Measurements from ENCODE around the gene GPR143.
A peak's percentile ranks its signal among the peaks of the same experiment; 100 is the strongest.
"Not testable (repeated sequence)": the region's sequence is repeated elsewhere in the genome, so short reads cannot be mapped to it uniquely, and the experiment has no call there.

The GPR143 gene

DNA sequence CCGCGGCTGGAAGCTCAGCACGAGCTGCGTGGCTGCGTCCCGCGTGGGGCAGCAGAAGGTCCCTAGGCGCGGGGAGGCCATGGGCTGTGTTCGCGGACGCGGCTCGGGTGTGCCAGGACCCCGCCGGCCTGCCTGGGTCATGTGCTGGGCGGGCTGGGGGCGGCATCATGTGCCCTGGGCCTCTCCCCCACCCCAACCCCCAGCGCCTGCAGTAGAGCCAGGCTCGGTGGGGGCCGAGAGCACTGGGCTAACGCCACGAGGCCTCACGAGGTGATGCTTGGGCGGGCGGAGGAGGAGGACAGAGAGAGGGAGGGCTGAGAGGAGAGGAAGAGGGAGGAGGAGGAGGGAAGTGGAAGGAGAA is at the start of gene GPR143:
TSS of gene GPR143 (minus strand) at position 111 of the 361 bp plus-strand sequence. CDS start at position 81, 30 bp downstream.
- Histone ChIP-seq H3K9ac (ENCODE audit: low read length) (peak within 1 kb of the TSS; percentile 46), H3K36me3 (ENCODE audit: control insufficient read depth, insufficient read depth, low read length) (no peaks in the 10 kb centered on the region), H3K27me3 (ENCODE audit: control insufficient read depth, insufficient read depth, low read length) (no peaks in the 10 kb centered on the region; the same call in 1 of the 2 replicates), H3K4me3 (ENCODE audit: low read depth, low read length) (peak within 1 kb of the TSS; percentile 62), H3K27ac (ENCODE audit: low read depth, low read length) (no peak within 1 kb of the TSS), H3K9me3 (ENCODE audit: control insufficient read depth, insufficient read depth, low read depth, low read length) (no peaks in the 10 kb centered on the region), H3K4me1 (ENCODE audit: control insufficient read depth, insufficient read depth, low read length) (peaks cover 11% of the 10 kb centered on the region; the same call in 1 of the 2 replicates)

DNA sequence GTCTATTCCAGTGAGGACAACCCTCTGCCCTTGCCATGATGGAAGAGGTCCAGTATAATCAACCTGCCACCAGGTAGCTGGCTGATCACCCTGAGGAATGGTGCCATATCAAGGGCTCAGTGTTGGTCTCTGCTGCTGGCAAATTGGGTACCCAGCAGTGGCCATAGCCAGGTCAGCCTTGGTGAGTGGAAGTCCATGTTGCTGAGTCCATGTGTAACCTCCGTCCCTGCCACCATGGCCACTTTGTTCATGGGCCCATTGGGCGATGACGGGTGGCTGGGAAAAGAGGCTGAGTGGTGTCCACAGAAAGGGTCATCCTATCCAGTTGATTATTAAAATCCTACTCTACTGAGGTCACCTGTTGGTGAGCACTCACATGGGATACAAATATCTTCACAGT is 45.4 kb upstream of the GPR143 start:
- H3K4me1 ChIP-seq (ENCODE audit: control insufficient read depth, insufficient read depth, low read length): peaks cover 18% of the 10 kb centered on the region
- not testable (repeated sequence) for H3K27me3 ChIP-seq (ENCODE audit: control insufficient read depth, insufficient read depth, low read length); H3K9ac ChIP-seq (ENCODE audit: low read length); H3K9me3 ChIP-seq (ENCODE audit: control insufficient read depth, insufficient read depth, low read depth, low read length); H3K4me3 ChIP-seq (ENCODE audit: low read depth, low read length); H3K36me3 ChIP-seq (ENCODE audit: control insufficient read depth, insufficient read depth, low read length); H3K27ac ChIP-seq (ENCODE audit: low read depth, low read length)

DNA sequence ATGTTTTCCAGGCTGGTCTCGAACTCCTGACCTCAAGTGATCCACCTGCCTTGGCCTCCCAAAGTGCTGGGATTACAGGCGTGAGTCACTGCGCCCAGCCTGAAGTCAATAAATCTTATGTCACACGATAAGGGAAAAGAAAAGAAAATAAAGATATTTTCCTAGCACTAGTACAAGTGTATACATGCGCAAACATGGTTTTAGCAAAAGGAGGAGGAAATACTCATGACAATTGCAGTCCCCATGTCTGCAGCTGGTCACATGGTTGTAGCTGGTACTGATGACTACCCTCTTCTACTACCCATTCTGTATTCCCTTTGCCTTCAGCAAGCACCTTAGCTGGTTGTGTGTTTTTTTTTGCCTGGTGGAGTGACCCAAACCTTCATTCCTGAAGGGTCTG is 44.2 kb upstream of the GPR143 start:
- H3K27me3 ChIP-seq (ENCODE audit: control insufficient read depth, insufficient read depth, low read length); H3K9ac ChIP-seq (ENCODE audit: low read length); H3K27ac ChIP-seq (ENCODE audit: low read depth, low read length); H3K9me3 ChIP-seq (ENCODE audit: control insufficient read depth, insufficient read depth, low read depth, low read length); H3K36me3 ChIP-seq (ENCODE audit: control insufficient read depth, insufficient read depth, low read length); H3K4me3 ChIP-seq (ENCODE audit: low read depth, low read length): not testable (repeated sequence)
- peaks cover 12% of the 10 kb centered on the region for H3K4me1 ChIP-seq (ENCODE audit: control insufficient read depth, insufficient read depth, low read length)

DNA sequence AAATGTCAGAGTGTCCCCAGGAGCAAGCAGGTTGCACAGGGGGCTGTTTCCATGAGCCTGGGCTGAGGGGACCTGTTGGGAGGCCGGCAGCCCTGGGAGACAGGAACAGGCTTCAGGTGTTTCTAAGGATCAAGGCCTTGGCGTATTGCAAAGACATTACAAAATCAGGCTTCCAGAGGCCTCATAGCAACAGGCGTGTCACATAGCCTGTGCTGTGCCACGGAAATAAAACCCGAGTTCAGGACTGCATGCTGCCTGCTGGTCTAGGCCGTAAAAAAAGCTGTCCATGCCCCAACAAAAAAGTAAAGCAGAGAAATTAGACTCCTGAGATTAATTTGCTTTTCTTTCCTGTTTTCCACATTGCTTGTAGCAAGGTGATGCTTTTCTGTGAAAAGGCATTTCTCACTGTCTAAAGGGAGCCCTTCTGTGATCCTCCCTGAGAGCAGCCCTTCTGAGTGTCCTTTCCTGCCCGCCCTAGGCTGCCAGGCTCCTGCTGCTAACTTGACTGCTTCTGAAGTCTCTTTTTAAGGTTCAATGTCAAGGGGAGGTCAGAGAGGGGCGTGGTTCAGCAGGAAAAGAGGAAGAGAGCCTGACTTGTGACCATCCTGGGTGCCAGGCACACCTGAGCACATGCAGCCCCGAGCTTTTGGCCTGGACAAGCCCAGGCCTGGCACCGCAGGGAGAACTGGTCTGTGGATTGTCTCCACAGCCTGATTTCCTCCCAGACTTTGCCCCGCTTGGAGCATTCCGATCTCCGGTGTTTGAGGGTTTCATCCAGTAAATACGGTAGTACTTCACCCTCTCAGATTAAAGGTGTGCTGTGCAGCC is 41.9 kb upstream of the GPR143 start:
- no peaks in the 10 kb centered on the region for H3K9me3 ChIP-seq (ENCODE audit: control insufficient read depth, insufficient read depth, low read depth, low read length)
- no peak overlapping the region for H3K4me3 ChIP-seq (ENCODE audit: low read depth, low read length)
- no peaks in the 10 kb centered on the region for H3K36me3 ChIP-seq (ENCODE audit: control insufficient read depth, insufficient read depth, low read length)
- H3K9ac ChIP-seq (ENCODE audit: low read length): no peak overlapping the region
- peaks cover 12% of the 10 kb centered on the region for H3K4me1 ChIP-seq (ENCODE audit: control insufficient read depth, insufficient read depth, low read length)
- peak overlapping the region; percentile 47; the same call in 1 of the 2 replicates for H3K27ac ChIP-seq (ENCODE audit: low read depth, low read length)
- H3K27me3 ChIP-seq (ENCODE audit: control insufficient read depth, insufficient read depth, low read length): no peaks in the 10 kb centered on the region

DNA sequence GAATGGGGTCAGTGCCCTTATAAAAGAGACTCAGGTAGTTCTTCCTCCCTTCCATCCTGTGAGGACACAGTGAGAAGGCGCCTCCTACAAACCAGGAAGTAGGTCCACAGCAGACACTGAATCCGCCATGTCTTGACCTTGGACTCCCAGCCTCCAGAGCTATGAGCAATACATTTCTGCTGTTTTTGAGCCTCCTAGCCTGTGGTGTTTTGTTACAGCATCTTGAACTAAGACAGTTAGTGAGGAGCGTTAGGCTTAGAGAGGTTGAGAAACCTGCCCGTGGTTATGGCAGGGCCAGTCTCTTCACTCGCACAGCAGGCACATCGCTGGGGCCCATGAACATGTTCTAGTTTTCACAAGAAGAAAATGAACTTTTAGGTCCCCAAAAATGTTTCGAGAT is 40.3 kb upstream of the GPR143 start:
- H3K9ac ChIP-seq (ENCODE audit: low read length): no peak overlapping the region
- no peak overlapping the region for H3K4me3 ChIP-seq (ENCODE audit: low read depth, low read length)
- H3K4me1 ChIP-seq (ENCODE audit: control insufficient read depth, insufficient read depth, low read length): peaks cover 12% of the 10 kb centered on the region
- H3K36me3 ChIP-seq (ENCODE audit: control insufficient read depth, insufficient read depth, low read length): no peaks in the 10 kb centered on the region
- no peak overlapping the region for H3K27ac ChIP-seq (ENCODE audit: low read depth, low read length)
- H3K27me3 ChIP-seq (ENCODE audit: control insufficient read depth, insufficient read depth, low read length): no peaks in the 10 kb centered on the region
- H3K9me3 ChIP-seq (ENCODE audit: control insufficient read depth, insufficient read depth, low read depth, low read length): no peaks in the 10 kb centered on the region

DNA sequence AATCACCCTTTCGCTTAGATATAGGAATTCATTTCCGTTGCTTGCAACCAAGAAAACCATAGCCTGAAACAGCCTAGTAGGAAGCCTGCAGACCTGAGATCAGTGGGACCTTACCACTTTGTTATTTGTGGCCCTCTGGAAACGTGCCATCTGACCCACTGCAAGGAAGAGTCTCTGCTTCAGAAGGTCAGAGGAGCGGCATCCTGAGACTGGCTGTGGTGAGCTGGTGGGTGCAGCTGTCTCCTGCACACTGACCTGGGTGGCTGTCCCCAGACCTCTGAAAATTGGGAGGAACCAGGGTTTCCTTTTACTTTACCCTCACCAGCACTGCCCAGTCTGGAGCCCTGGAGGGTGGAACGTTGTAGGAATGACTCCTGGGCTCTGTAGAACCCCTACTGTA is 38.8 kb upstream of the GPR143 start:
- Histone ChIP-seq H3K27ac (ENCODE audit: low read depth, low read length) (no peak overlapping the region), H3K9ac (ENCODE audit: low read length) (no peak overlapping the region), H3K9me3 (ENCODE audit: control insufficient read depth, insufficient read depth, low read depth, low read length) (peaks cover 6% of the 10 kb centered on the region), H3K4me1 (ENCODE audit: control insufficient read depth, insufficient read depth, low read length) (peaks cover 12% of the 10 kb centered on the region), H3K27me3 (ENCODE audit: control insufficient read depth, insufficient read depth, low read length) (no peaks in the 10 kb centered on the region), H3K36me3 (ENCODE audit: control insufficient read depth, insufficient read depth, low read length) (peaks cover 6% of the 10 kb centered on the region), H3K4me3 (ENCODE audit: low read depth, low read length) (no peak overlapping the region)

DNA sequence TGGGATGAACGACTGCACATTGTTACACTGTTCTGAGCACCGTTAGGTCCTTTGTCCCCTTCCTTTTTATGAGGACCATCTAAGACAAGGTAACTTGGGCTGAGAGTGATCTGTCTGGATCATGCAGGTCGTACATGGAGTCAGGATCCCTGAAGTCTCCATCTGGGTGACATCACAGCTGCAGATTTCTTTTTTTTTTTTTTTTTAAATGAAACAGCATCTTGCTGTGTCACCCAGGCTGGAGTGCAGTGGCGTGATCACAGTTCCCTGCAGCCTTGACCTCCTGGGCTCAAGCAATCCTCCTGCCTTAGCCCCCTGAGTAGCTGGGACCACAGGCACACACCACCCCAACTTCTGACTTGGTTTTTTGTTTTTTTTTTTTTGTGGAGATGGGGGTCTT is 37.1 kb upstream of the GPR143 start:
- Histone ChIP-seq H3K36me3 (ENCODE audit: control insufficient read depth, insufficient read depth, low read length) (peaks cover 6% of the 10 kb centered on the region), H3K27ac (ENCODE audit: low read depth, low read length) (no peak overlapping the region), H3K9me3 (ENCODE audit: control insufficient read depth, insufficient read depth, low read depth, low read length) (peaks cover 7% of the 10 kb centered on the region), H3K9ac (ENCODE audit: low read length) (no peak overlapping the region), H3K4me1 (ENCODE audit: control insufficient read depth, insufficient read depth, low read length) (peaks cover 16% of the 10 kb centered on the region), H3K4me3 (ENCODE audit: low read depth, low read length) (no peak overlapping the region), H3K27me3 (ENCODE audit: control insufficient read depth, insufficient read depth, low read length) (no peaks in the 10 kb centered on the region)

DNA sequence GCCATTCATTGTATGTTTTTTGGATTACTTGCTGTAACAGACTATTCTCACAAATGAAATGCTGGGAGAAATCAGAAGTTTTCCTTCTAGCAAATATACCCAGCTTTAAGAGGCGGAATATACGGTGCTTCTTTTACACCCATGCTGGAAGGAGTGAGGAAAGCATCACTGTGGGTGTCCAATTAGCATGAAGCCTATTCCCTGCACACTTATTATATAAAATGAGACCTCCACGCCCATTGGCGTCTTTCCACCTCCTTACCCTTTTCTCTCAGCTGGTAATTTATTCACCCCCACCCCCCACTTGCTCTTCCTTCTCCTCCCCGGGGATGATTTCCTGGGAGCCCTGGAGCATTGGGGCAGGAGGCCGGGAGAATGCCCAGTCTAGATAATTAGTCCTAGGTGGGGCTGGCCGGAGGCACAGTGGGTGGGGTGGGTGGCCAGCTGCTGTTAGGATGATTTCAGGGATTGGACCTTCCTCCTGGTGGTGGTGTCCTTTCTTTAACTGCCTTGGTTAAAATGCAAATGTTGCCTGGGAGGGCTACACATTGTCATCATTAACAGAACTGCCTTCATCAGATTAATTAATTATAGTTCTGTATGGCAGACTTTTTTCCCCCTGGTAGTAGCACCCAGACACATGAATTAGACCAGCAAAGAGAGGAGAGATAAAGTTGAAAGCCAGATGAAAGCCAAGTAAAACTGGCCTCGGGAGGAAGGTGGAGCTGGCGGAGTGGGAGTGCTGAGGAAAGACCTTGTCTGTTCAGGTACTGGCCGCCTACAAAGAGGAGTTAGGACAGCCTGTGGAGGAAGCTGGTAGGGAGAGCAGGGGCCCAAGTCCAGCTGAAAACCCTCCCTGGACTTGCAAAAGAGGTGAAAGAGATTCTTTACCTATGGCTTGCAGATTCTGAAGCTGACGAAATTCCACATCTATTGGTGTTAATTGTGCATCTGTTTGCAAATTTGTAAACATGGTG is 32.0 kb upstream of the GPR143 start:
- no peak overlapping the region for H3K4me3 ChIP-seq (ENCODE audit: low read depth, low read length)
- H3K27ac ChIP-seq (ENCODE audit: low read depth, low read length): no peak overlapping the region
- H3K27me3 ChIP-seq (ENCODE audit: control insufficient read depth, insufficient read depth, low read length): no peaks in the 10 kb centered on the region
- H3K36me3 ChIP-seq (ENCODE audit: control insufficient read depth, insufficient read depth, low read length): peaks cover 9% of the 10 kb centered on the region
- no peak overlapping the region for H3K9ac ChIP-seq (ENCODE audit: low read length)
- H3K9me3 ChIP-seq (ENCODE audit: control insufficient read depth, insufficient read depth, low read depth, low read length): peaks cover 12% of the 10 kb centered on the region
- peaks cover 16% of the 10 kb centered on the region for H3K4me1 ChIP-seq (ENCODE audit: control insufficient read depth, insufficient read depth, low read length)

DNA sequence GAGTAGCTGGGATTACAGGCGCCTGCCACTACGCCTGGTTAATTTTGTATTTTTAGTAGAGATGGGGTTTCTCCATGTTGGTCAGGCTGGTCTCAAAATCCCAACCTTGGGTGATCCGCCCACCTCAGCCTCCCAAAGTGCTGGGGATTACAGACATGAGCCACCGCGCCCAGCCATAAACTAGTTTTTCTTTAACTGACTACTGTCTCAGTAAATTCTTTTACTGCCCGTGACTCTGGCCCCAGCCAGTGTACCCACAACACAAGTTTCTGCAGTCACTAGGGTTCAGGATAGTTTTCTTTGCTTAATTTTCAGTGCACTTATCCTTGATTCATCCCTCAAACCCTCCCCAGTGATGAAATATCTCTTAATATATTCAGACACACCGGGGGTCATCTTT is 28.8 kb upstream of the GPR143 start:
- no peaks in the 10 kb centered on the region for H3K27me3 ChIP-seq (ENCODE audit: control insufficient read depth, insufficient read depth, low read length)
- no peak overlapping the region for H3K27ac ChIP-seq (ENCODE audit: low read depth, low read length)
- no peak overlapping the region for H3K4me3 ChIP-seq (ENCODE audit: low read depth, low read length)
- H3K9ac ChIP-seq (ENCODE audit: low read length): no peak overlapping the region
- H3K36me3 ChIP-seq (ENCODE audit: control insufficient read depth, insufficient read depth, low read length): peaks cover 4% of the 10 kb centered on the region; the same call in 1 of the 2 replicates
- H3K9me3 ChIP-seq (ENCODE audit: control insufficient read depth, insufficient read depth, low read depth, low read length): peaks cover 6% of the 10 kb centered on the region
- peaks cover 38% of the 10 kb centered on the region for H3K4me1 ChIP-seq (ENCODE audit: control insufficient read depth, insufficient read depth, low read length)

DNA sequence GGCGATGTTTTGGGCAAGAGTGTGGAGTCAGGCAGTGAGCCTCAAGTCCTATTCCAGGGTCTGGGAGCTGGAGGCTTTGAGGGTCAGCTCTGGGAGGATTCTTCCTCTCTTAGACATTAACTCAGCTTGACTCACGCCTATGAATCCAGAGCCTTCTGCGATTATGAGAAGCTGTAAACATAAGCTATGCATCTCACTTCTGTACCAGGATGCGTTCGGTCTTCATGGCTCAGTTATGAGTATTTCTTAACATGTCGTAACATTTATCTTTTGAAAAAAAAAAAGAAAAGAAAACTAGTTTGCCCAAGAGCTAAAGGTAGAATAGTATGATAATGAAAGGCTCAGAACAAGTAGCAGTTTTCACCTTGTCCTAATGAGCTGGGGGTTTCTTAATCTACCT is 25.2 kb upstream of the GPR143 start:
- Histone ChIP-seq H3K4me3 (ENCODE audit: low read depth, low read length) (no peak overlapping the region), H3K9me3 (ENCODE audit: control insufficient read depth, insufficient read depth, low read depth, low read length) (peaks cover 5% of the 10 kb centered on the region; the same call in 1 of the 2 replicates), H3K36me3 (ENCODE audit: control insufficient read depth, insufficient read depth, low read length) (no peaks in the 10 kb centered on the region), H3K27me3 (ENCODE audit: control insufficient read depth, insufficient read depth, low read length) (no peaks in the 10 kb centered on the region), H3K27ac (ENCODE audit: low read depth, low read length) (no peak overlapping the region), H3K9ac (ENCODE audit: low read length) (no peak overlapping the region), H3K4me1 (ENCODE audit: control insufficient read depth, insufficient read depth, low read length) (peaks cover 46% of the 10 kb centered on the region)

DNA sequence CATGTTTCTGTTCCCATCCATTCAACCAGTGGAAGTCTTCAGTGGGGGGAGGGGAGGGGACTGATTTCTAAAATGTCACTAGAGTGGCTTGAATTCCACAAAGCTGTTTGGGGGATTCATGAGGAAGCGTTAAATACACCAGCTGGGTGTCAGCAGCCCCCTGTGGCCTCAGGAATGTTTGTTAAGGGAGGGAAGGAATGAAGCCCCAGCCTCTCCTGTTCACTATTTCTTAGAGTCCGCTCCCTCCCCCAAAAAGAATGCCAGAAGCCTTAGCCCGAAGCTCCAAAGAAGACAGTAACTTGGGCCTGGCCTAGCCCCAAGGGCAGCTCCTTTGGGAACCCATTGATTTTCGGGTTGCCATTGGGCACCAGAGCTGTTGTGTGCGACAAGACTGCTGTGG is 23.9 kb upstream of the GPR143 start:
- no peaks in the 10 kb centered on the region for H3K36me3 ChIP-seq (ENCODE audit: control insufficient read depth, insufficient read depth, low read length)
- H3K4me3 ChIP-seq (ENCODE audit: low read depth, low read length): peak overlapping the region; percentile 53
- peak overlapping the region; percentile 72; the same call in 1 of the 2 replicates for H3K27ac ChIP-seq (ENCODE audit: low read depth, low read length)
- peak overlapping the region; percentile 75 for H3K9ac ChIP-seq (ENCODE audit: low read length)
- no peaks in the 10 kb centered on the region; the same call in 1 of the 2 replicates for H3K9me3 ChIP-seq (ENCODE audit: control insufficient read depth, insufficient read depth, low read depth, low read length)
- H3K27me3 ChIP-seq (ENCODE audit: control insufficient read depth, insufficient read depth, low read length): peaks cover 6% of the 10 kb centered on the region; the same call in 1 of the 2 replicates
- H3K4me1 ChIP-seq (ENCODE audit: control insufficient read depth, insufficient read depth, low read length): peaks cover 46% of the 10 kb centered on the region
